ENCODE results near the gene SPRED2. TPM values are rescaled to one million over a fixed set of nuclear protein-coding genes. Genes with fewer than 3 reads are reported as not detected.

The SPRED2 gene
- total and polyA plus RNA-seq, 2 of the 8 experiments (the other 6 are each of a cell fraction or from before 2014, with no cell fraction given) = 15.3 to 22.5 TPM

GRCh38 chr2:65291216-65292105 lies 140.9 kb downstream of the SPRED2 start:
- no peak overlapping the region for H2BK120ac ChIP-seq (replicated peaks; ENCODE audit: low read depth, low read length)
- no peak overlapping the region for H4K91ac ChIP-seq (replicated peaks; ENCODE audit: insufficient read length, low read length)
- H4K20me1 ChIP-seq (replicated peaks in 1 of 2; ENCODE audit: control insufficient read depth in 1 of 2, insufficient read depth in 2 of 2, low read length in 2 of 2) = peaks cover 0 to 1% of the 10 kb centered on the region in 2 experiments
- H3K36me3 ChIP-seq (ENCODE audit: control insufficient read depth in 2 of 4, insufficient read depth in 4 of 4, low read length in 3 of 4) = no peaks in the 10 kb centered on the region
- no peak overlapping the region for H3K4ac ChIP-seq (replicated peaks; ENCODE audit: insufficient read length, low read depth, low read length)
- no peak for DNase-seq (ENCODE audit: low read depth in 1 of 2, low spot score in 2 of 2)
- no peak for FAIRE-seq
- H4K8ac ChIP-seq (ENCODE audit: extremely low read depth, insufficient read depth, low read length) = no peak overlapping the region
- H3K23me2 ChIP-seq (ENCODE audit: low read depth, low read length) = no peaks in the 10 kb centered on the region
- H3K23ac ChIP-seq (ENCODE audit: insufficient read length) = no peak overlapping the region
- no peak overlapping the region for H3K4me3 ChIP-seq (ENCODE audit: extremely low read depth in 1 of 4, insufficient read depth in 2 of 4, low read depth in 3 of 4, low read length in 4 of 4)
- no peaks in the 10 kb centered on the region for H3K79me1 ChIP-seq (ENCODE audit: low read depth, low read length)
- H3K4me2 ChIP-seq (ENCODE audit: insufficient read depth in 1 of 2, low read depth in 2 of 2, low read length in 2 of 2) = no peak overlapping the region
- POLR2A ChIA-PET (ENCODE audit: partially characterized antibody) = interaction anchor here (1.2 kb wide), 1 partner anchor 15 kb away, joined by 4 read pairs; no protein-coding TSS in a partner anchor
- no peak overlapping the region for H2AFZ ChIP-seq (ENCODE audit: low read length)
- no peak overlapping the region for H3K9ac ChIP-seq (replicated peaks in 1 of 4; ENCODE audit: extremely low read depth in 1 of 4, low read depth in 3 of 4, low read length in 3 of 4)
- no peak overlapping the region for H3K14ac ChIP-seq (ENCODE audit: insufficient read length)
- H3K4me1 ChIP-seq (replicated peaks in 1 of 4; ENCODE audit: control insufficient read depth in 3 of 4, insufficient read depth in 4 of 4, low read length in 3 of 4) = peaks cover 0 to 4% (median under 1%) of the 10 kb centered on the region in 4 experiments; a peak in 1 of 7 replicates
- no peak overlapping the region for H2BK15ac ChIP-seq (ENCODE audit: low read length)
- no peak overlapping the region for H3K27ac ChIP-seq (ENCODE audit: low read depth, low read length)
- H3K18ac ChIP-seq (ENCODE audit: extremely low read depth, low read length) = no peak overlapping the region
- peaks cover 0 to under 1% (median 0%) of the 10 kb centered on the region in 4 experiments; a peak in 3 of 7 replicates for H3K27me3 ChIP-seq (replicated peaks in 1 of 4; ENCODE audit: control insufficient read depth in 3 of 4, extremely low read depth in 1 of 4, insufficient read depth in 3 of 4, low read length in 3 of 4)
- H3K56ac ChIP-seq (replicated peaks; ENCODE audit: insufficient read length, low read depth, low read length) = no peak overlapping the region
- no peak overlapping the region for H2BK5ac ChIP-seq (ENCODE audit: low read depth, low read length)
- no peak overlapping the region for H2BK12ac ChIP-seq (ENCODE audit: low read depth, low read length)
- H2AK5ac ChIP-seq (ENCODE audit: low read depth, low read length) = no peak overlapping the region
- CTCF ChIA-PET (ENCODE audit: partially characterized antibody) = interaction anchor here (0.9 to 2.5 kb wide), 4 partner anchors 8 to 159 kb away, joined by 3 to 8 read pairs (median 4); no protein-coding TSS in a partner anchor
- H3K9me3 ChIP-seq (ENCODE audit: insufficient read depth in 2 of 2, low read depth in 1 of 2, low read length in 1 of 2) = no peaks in the 10 kb centered on the region
- no peak overlapping the region for H2BK20ac ChIP-seq (ENCODE audit: low read length)
- no peak overlapping the region for H4K5ac ChIP-seq (ENCODE audit: insufficient read length, low read depth, low read length)
- H3K79me2 ChIP-seq (ENCODE audit: control insufficient read depth in 1 of 2, insufficient read depth in 2 of 2, low read length in 2 of 2) = no peaks in the 10 kb centered on the region
- 89% methylated on average over 11 of the region's 11 CpGs; no CpG with 5 or more reads in 1 of the 2 experiments for WGBS, 2 experiments (ENCODE audit: extremely low coverage in 1 of 2, insufficient coverage in 1 of 2, insufficient read length in 1 of 2, insufficient replicate concordance in 2 of 2, low coverage in 1 of 2, low lambda C conversion rate in 2 of 2, missing lambda C conversion rate in 1 of 2)
- TF ChIP-seq CHD1 (IDR thresholded peaks at IDR 0.05; ENCODE audit: low read depth, low read length) = no peak
- TF ChIP-seq RFX5 (IDR thresholded peaks at IDR 0.05; ENCODE audit: borderline replicate concordance, low read depth, low read length) = no peak
- no peak for TF ChIP-seq SIX5 (IDR thresholded peaks at IDR 0.05; ENCODE audit: low read depth, low read length)
- no peak for TF ChIP-seq SP1 (IDR thresholded peaks at IDR 0.05; ENCODE audit: low read depth, low read length)
- no peak for TF ChIP-seq MAFK (IDR thresholded peaks at IDR 0.05; ENCODE audit: low read depth, low read length)
- TF ChIP-seq EP300 (IDR thresholded peaks at IDR 0.05; ENCODE audit: borderline replicate concordance in 1 of 2, low read depth in 2 of 2, low read length in 2 of 2) = no peak
- TF ChIP-seq HDAC2 (IDR thresholded peaks at IDR 0.05; ENCODE audit: borderline replicate concordance in 1 of 2, low read depth in 2 of 2, low read length in 2 of 2) = no peak
- no peak for TF ChIP-seq SUZ12 (IDR thresholded peaks at IDR 0.05; ENCODE audit: low read length)
- TF ChIP-seq JUN (IDR thresholded peaks at IDR 0.05; ENCODE audit: low read depth, low read length) = no peak
- no peak for TF ChIP-seq RAD21 (IDR thresholded peaks at IDR 0.05 in 1 of 2, conservative IDR thresholded peaks at IDR 0.05 in 1 of 2; ENCODE audit: low read depth in 2 of 2, low read length in 2 of 2)
- TF ChIP-seq PHF8 (conservative IDR thresholded peaks at IDR 0.05; ENCODE audit: low read depth, low read length) = no peak

All from H1 (cell line).